SK-N-MC (cell line): ENCODE data around the gene UNC13C.

Experiments
- EZH2 ChIP-seq: fragments of 200-600 bp; sonication (generic); IDR thresholded peaks from one replicate; pipeline ENCODE4 v1.6.1; 2017; ENCODE audit warnings: antibody characterized with exemption
- POLR2AphosphoS5 ChIP-seq: IDR thresholded peaks from 2 replicates; pipeline ENCODE4 v1.6.1; 2012; ENCODE audit warnings: mild to moderate bottlenecking, low read depth, low read length, borderline replicate concordance

- TF ChIP-seq EZH2 (no peak), POLR2AphosphoS5 (no peak)
Measured at GRCh38 chr15:54540721-54541120, 562.5 kb downstream of the UNC13C start.
